HG02973 (cell line): ENCODE data around the gene IFNA21.
"Not testable (repeated sequence)": the region's sequence is repeated elsewhere in the genome, so short reads cannot be mapped to it uniquely, and the experiment has no call there.

ENCODE experiments used
- ATAC-seq: cut with Tn5 transposase; IDR thresholded peaks from one replicate; pipeline ENCODE4 v1.9.1; 2021; ENCODE audit warnings: moderate library complexity; ENCODE audit not compliant: unreplicated experiment

IFNA21 gene

GRCh38 chr9:21144603-21145002 lies 21.9 kb downstream of the IFNA21 start:
- peak; percentile 56 for ATAC-seq

- ATAC-seq = no peak
Measured at GRCh38 chr9:21141427-21141882, 25.0 kb downstream of the IFNA21 start, which contains the start of gene IFNW1. Gene IFNW1 (minus strand): TSS chr9:21141832. CDS start chr9:21141570, 262 bp downstream.

DNA sequence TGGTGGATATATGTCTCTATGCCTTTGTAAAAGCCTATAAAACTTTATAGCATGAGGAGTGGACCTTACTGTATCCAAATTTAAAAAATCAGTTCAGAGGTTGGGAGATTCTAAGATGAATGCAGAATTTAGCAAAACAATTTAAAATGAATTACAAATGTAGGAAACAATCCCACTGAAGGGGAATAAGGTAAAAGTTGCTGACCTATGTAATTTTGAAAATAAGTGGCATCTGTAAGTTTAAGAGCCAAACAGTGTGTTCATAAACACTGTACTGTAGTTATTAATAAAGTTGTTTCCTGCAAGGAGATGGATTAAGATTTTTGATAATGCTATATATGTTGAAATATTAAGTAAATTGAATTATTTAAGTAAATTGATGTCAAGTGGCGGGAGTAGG lies 29.4 kb downstream of the IFNA21 start:
- ATAC-seq = no peak

DNA sequence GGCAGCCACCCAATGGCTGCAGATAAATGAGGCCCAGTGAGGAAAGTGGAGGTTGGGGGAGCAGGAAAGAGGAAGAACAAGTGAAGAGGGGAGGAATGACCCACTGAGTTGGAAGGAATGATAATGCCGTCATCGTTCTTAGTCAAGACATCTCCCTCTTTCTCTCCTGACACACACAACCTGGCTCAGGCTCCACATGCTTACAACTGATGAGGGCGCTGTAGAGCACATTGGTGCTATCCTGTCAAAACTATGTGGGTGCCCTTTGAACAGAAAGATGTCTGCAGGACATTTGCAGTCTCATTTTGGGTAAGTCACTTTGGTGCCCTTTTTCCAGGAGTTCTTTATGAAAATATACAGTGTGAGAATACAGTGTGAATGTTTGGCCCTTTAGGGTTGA lies 30.7 kb downstream of the IFNA21 start:
- ATAC-seq = no peak

DNA sequence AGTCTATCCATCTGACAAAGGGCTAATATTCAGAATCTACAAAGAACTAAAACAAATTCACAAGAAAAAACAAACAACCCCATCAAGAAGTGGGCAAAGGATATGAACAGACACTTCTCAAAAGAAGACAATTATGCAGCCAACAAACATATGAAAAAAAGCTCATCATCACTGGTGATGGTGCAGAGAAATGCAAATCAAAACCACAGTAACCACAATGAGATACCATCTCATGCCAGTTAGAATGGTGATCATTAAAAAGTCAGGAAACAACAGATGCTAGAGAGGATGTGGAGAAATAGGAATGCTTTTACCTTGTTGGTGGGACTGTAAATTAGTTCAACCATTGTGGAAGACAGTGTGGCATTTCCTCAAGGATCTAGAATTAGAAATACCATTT lies 38.3 kb downstream of the IFNA21 start:
- not testable (repeated sequence) for ATAC-seq

DNA sequence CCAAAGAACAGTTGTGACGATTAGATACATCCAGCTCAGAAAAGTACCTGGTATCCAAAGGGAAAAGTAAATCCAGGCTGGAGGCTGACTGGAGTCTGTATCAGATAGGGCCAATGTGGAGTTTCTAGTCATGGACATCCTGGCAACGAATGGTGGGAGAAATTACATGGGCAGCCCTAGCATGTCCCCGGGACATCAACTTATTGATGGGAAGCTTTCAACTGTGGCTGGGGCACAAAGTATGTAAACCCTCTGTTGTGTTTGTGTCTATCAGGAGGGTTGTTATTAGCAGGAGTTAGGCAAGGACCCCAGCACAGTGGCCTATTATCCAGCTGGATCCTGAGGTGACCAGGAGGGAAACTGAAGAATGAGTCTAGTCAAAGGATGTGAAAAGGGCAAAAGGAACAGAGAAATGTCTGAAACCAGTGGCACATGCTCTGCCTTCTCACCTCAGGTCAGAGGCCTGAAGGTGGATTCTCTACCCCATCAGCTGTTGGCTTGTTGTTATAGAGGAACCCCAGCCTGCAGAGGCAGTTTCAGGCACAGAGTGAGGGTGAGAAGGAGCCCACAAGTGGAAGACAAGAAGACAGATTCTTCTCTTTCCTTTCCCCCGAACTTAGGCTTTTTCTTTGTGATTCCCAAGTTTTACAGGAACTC lies 44.7 kb downstream of the IFNA21 start:
- peak; percentile 89 for ATAC-seq

GRCh38 chr9:21121079-21121478 lies 45.4 kb downstream of the IFNA21 start:
- no peak for ATAC-seq

- no peak for ATAC-seq
Measured at GRCh38 chr9:21119093-21119770, 47.2 kb downstream of the IFNA21 start.
